Middle frontal gyrus (tissue), 1 donor: ENCODE measurements around the gene TOM1L1.

Experiments
- DNase-seq: peaks from one replicate; pipeline ENCODE4 v3.0.0-alpha.2; 2015; ENCODE audit warnings: low spot score; ENCODE audit errors: extremely low spot score

Gene TOM1L1

DNA sequence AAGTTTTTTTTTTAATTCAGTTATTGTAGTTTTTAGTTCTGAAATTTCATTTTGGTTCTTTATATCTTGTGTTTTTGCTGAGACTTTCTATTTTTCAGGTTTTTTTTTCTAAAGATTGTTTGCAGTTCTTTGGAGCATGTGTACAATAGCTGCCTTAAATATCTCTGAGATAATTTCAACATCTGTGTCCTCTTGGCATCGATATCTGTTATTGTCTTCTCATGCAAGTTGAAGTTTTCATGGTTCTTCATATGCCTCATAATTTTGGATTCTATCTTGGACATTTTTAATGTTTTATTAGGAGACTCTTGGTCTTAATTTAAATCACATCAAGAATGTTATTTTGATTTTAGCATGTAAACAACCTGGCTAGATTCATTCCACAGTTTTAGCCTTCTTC, 45.0 kb downstream of the TOM1L1 start:
- DNase-seq: no peak

DNA sequence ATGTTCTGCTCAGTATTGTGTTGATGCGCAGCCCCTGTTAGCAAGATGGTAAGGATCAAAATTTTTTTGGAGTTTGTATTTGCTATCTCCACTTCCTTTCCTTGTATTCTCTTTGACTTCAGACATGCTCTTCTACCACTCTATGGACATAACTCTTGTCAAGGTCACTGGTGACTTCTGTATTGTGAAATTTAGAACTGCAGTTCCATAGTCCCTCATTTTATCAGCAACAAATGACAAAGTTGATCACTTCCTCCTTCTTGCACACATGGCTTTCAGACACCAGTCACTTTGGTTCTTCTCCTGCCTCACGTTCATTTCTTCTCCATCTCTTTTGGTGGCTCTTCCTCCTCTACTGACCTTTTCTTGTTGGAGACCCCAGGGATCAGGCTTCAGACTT, 46.7 kb downstream of the TOM1L1 start:
- DNase-seq: no peak

DNA sequence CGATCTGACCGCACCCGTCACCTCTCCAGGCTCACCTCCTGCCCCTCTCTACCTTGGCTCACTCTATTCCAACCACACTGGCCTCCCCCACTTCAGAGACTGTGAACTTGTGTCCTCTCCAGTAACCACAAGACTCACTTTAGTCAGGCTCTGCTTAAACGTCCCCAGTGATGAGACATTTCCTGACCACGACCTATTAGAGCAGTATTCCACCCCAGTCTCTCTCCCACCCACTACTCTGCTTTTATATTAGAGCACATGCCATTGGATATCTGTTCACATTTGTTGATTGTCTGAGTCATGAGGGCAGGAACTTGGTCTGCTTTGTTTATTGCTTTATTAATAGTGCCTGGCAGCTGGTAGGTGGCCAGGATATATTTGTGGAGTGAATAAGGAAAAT, 47.7 kb downstream of the TOM1L1 start:
- no peak for DNase-seq

DNA sequence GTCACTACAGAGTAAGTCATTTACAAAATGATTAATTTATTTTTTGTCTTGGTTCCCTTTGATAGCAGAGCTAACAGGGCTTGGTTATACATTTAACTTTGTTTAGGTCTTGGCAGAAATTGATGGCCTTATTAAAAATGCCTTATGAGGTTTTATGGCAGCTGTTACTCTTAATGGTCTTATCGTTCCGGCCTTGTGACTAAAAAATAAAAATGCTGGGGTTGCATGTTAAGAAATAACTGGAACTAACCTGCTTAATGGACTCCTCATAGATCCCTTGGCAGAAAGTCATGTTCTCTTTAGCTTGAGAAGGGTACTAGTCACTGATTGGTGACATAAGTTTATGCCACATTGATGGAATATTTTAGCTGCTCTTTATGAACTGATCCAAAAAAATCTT, 49.5 kb downstream of the TOM1L1 start:
- DNase-seq: no peak

DNA sequence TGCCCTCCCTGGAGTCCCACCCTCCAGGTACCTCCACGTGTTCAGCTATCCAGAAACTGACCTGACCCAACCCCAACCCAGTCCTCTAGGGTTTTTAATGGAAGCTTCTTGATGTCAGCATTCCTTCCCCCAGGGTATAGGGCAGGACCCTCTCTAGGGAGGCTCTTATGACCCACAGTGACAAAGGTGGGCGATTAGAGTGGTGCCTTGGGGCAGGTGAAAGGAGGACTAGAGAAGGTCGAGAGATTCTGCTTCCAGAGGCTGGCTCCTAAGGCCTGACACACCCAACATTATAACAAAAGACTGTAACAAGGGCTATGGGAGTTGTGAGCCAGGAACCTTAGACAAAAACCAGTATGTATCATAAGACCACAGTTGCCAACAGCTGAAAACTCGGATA, 50.6 kb downstream of the TOM1L1 start:
- DNase-seq: no peak

DNA sequence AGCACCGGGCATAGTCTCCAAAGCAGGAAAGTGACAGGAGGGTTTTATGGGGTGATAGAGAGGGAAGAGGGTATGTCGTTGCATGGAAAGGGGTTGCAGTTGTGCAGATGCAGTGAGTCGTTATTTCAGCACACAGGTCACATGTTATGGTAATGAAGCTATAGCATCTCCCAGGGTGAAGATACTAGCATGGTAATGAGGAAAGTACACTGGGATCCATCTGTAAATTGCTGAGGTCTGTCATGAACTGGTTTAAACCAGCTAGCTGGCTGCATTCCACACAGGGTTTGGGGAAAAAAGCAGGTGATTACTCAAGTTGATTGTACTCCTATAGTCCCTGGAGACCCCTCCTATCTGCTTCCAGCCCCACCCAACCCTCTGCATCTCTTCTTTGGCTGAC, 56.1 kb downstream of the TOM1L1 start:
- DNase-seq: no peak

DNA sequence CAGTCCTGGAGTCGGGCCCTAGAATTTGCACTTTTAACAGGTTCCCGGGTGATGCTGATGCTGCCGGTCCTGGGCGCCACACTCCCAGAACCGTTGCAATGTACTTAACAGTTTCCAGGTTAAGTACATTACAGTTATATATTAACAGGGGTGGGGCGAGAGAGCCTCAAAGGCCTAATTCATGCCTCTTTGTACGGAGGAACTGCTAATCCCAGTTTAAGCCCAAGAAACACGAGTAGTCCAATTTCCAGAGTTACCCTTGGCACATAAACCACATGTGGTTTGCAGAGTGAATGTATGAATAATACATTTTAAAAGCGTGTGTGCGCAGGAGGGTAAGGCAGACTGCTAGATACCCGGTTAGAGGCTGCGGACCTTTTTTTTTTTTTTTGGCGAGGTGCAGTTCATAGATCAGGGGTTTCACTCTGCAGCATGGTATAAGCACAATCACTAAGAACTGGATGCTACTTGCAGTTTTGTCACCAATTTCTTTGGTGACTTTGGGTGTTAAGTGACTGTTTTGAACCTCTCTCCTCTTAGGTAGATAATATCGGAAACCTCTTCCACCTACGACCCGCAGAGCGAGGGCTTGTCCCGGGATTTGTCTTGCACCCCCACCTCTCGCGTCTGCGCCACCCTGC, 67.1 kb downstream of the TOM1L1 start:
- no peak for DNase-seq

DNA sequence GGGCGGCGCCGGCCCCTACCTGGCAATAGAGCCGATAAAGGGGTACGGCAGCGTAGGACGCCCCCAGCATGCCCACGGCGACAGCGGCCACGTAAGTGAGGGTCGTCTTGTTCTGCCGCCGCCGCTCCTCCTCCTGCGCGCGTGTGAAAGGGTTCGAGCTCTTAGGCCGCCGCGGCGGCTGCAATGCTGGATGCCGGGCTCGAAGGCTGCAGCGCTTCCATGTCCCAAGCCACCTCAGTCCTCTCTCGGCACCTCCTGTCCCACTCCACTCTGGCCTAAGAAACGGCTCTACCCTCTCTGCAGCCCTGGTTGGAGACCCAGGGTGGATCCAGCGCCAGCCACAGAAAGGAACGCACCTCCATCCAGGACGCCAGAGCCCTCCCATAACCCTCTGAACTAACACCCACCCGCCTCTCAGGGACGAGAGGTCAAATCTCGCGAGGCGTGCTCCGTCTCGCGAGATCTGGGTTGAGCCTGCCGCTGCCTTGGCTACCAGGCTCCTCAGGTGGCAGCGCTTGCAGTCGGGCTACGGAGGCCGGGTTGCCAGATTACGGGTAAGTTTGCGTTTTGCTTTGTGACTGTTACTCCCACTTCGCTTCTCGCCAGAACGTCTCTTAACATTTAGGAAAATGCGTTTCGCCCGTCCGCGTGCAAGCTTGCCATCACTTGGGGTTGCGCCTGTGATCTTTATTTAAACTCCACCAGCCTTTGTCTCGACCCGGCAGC, 67.8 kb downstream of the TOM1L1 start, which contains the start of the genes COX11 and STXBP4:
Gene COX11, minus strand, starts transcription at position 393 of the 726 bp plus-strand sequence. Its CDS starts 8 bp downstream, at position 385.
Gene STXBP4, plus strand, starts transcription at position 504 of the 726 bp plus-strand sequence. CDS start 17,455 bp downstream, outside the sequence.
- DNase-seq: peak; percentile 94

DNA sequence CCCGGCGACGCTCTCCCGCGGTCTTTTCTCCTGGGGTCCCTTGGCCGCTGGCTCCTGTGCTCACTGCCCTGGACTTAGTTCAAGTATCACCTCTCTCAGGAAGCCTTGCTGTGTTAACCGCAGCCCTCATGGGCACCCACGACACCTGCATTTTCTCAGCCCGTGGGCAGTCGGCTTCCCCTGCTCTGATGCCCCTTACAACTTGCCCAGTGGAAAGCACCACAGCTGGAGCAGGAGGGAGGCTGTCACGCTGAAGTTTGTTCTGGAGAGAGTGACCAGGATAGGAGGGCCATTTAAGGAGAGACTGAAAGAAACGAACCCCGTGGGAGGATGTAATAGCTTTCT, 68.3 kb downstream of the TOM1L1 start:
- no peak for DNase-seq

DNA sequence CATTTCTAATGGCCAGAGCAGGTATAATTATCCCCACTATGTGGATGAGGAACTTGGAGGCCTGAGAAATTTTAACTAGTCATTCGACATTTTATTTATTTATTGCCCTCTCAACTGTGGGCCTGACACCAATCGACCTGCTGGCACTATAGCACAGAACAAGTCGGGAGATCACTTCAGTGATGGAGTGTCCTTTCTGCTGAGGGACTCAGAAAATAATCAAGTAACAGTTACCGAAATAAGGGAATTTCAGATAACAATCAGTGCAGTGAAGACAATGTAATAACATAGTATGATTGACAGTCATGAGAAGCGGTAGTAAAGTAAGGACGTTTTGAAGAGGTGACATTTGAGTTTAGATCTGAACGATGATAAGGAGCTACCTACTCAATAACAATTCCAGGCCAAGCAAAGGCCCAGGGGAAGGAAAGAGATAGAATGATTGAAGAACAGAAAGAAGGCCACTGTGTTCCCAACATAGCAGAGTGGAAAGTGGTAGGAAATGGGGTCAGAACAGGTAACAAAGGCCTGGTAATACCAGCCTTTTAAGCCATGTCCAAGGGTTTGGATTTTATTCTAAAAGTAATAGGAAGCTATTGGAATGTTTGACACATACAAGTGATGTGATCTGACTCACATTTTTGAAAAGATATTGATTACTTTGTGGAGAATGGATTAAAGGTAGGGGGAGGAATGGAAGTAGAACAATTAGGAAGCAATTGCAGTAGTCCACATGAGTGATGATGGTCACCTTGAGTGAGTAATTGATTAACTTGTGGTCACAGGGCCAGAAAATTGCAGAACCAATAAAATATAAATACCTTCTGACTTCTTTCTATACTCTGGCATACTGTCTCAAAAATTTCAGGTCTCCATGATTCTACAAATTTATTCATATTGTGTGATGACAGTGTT, 69.3 kb downstream of the TOM1L1 start:
- DNase-seq: no peak

DNA sequence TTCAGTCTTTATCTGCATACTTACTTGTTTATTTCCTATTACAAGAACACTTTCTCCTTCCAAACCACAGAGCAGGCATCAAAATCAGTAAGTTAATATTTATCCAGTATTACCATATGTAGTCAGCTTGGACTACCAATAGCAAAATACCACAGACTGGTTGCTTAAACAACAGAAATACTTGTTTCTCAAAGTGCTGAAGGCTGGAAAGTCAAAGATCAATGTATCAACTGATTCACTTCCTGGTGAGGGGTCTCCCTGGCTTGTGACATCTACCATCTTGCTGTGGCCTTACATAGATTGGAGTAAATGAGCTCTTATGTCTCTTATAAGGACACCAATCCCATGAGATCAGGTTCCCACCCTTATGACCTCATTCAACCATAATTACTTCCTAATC, 70.5 kb downstream of the TOM1L1 start:
- DNase-seq: no peak

DNA sequence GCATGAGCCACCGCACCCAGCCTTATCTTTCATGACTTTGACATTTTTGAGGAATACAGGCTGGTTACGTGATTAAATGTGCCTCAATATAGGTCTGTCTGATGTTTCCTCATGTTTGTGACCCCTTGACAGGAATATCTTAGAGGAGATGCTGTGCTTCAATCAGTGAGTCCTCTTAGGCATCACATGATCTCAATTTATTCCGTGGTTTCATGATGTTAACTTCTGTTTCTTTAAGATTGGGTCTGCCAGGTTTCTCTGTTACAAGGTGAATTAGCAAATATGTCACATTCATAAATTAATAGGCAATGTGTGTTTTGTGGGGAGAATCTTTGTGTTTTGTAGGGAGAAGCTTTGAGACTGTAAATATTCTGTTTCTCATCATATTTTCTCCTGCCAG, 71.2 kb downstream of the TOM1L1 start:
- DNase-seq: no peak

DNA sequence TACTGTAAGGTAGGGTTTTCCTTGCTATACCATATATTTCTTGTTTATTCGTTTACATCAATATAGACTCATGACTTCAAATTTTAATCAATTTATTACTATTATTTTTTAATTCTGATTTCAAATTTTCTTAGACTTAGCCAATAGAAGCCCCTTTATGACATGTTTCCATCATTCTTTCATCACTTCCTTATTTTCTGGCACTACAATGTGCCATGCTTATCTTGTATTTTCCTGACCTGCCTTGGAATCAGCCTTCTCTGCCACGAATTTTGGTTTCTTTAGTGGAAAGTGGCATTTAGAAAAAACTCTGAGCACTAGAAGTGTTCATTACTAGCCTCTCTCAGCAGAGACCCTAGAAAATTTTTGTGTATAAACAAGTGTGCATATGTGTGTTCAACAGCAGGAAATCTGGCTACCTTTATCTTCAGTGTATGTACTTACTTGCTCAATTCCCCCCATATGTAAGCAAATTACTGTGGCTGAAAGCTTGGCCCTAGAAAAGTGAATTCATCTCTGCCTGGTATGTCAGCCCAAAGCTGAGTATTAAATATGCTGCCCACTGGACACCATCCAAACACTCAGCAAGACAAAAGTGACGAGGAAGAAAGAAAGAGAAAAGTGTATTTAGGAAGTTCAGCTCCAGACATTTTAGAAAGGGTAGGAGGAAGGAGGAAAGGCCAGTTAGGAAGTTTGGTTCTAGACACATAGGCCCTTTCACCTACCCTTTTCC, 71.9 kb downstream of the TOM1L1 start:
- DNase-seq: no peak

DNA sequence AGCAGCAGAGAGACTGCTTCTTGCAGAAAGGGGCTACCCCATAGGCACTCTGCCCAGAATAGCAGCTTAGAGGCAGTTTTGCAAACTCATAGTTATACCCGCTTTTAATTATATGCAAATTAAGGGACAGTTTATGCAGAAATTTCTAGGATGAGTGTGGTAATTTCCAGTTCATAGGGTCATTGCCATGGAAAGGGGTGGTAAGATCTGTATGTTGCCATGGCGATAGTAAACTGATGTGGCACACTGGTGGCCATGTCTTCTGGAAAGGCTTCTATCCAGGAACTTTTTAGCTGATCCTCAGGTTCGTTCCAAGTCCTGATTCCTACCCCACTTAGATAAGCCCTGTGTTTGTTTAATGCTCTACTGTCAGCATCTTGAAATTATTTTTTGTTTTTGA, 74.1 kb downstream of the TOM1L1 start:
- DNase-seq: no peak

DNA sequence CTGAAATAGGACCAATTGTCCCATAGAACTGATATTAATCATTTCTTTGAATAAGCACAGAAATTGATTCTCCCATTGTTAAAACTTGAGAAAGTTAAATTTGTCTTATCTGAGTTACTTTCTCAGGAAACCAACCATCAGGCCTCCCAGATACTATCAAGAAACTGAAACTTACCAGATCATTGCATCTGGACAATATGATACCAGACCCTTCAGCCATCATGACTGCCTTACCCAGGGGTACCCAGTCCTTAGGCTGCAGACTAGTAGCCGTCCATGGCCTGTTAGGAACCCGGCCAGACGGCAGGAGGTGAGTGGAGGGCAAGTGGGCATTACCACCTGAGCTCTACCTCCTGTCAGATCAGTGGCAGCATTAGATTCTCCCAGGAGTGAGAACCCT, 75.7 kb downstream of the TOM1L1 start:
- DNase-seq: no peak

DNA sequence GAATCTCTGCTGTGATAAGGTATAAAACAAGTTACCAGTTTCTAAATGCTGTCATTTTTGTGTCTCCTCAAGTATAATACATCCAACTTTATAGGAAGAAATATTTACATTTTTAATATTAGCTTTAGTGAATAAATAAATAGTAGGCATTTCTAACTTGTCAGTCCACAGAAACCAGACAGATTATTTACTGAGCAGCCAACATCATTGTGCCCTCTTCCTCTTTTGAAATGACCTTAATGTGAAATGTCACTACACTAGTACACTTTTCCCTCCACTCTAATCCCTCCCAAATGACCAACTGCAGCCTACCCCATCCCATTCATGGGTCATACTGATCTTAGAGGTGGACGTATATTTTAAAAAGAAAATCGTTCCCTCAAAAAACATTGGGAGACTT, 77.1 kb downstream of the TOM1L1 start:
- no peak for DNase-seq

DNA sequence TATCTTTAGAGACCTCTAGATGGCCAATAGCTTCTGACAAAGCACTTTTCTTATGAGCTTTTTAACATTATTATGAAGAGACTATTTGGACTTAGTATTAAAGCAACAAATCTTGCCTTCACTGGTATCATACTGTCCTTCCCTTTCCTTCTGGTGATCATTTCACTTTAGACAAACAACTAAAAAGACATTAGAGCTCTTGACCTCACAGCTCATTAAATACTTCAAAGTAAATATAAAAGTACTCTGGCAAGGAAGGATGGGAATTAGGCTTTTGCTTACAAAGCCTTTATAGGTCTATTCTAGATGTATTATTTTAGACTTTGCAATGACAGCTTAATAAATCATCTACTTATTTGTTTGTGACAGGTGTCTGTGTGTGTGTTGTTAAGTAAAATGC, 79.0 kb downstream of the TOM1L1 start:
- no peak for DNase-seq

DNA sequence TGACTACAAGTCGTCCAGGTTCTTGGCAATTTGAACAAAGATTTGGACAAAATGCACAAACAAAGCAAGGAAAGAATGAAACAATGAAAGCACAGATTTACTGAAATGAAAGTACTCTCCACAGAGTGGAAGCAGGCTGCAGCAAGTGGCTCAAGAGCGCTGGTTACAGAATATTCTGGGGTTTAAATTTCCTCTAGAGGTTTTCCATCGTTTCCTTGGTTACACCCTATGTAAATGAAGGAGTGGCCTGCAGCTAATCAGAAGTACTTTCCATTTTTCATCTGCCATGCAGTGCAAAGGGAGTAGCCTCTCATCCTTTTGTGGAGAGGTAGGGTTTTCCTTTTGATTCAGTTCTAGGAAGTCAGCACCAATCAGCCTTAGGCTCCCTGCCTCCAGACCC, 79.7 kb downstream of the TOM1L1 start:
- DNase-seq: no peak

DNA sequence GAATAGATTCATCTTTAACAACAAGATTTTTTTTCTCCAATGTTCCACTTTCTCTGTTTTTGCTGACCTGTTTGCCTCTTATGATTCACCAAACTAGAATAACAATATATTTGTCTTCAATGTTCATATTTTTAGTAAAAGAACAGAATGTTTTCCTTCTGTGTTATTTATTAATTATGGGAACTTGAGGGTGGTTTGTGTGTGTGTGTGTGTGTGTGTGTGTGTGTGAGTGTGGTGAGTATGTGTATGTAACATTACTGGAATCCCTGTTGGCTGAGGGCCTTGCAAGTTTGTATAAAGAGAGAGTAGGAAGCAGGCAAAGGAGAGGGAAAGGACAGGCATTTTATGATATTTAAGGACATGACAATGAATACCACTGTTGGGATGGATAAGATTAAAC, 81.7 kb downstream of the TOM1L1 start:
- DNase-seq: no peak

DNA sequence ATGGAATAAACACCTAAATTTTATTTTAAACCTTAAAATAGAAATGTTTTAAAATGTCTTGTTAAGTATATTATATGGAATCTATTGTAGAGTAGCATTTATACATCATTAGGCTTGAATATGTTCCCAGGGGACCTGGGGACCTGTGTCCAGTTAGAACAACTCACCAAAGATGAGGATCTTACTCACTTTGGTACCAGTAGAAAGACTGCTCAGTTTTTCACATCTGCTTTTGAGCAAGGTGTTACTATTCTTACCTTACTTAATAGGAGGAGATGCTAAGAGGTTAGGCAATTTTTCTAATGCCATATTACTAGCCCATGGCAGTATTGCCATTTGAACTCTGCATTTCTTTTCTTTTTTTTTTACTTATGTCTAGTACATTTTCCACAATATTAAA, 82.6 kb downstream of the TOM1L1 start:
- no peak for DNase-seq

DNA sequence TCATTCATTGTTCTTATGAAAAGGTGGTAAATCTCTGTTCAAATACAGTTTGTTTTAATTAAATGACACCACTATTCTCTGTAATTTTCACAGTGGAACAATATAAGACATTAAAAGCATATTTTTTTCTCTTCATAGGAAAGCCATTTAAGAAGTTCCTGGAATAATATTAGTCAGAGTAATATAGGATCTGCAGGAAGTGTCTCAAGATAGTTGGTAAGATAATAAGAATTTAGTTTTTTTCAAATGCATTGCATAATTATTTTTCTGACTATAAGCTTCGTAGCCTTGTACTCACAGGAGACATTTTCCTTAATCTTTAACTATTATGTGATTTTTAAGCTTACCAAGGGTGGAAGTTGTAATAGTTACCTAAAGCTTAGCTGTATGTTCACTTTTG, 84.8 kb downstream of the TOM1L1 start:
- DNase-seq: no peak
